ENCODE measurements around the gene ERC1. TPM values are rescaled to one million over a fixed set of nuclear protein-coding genes. Genes with fewer than 3 reads are reported as not detected.

ERC1 gene
- total RNA-seq, 1 donor from 2014 or later: 21.7 TPM

DNA sequence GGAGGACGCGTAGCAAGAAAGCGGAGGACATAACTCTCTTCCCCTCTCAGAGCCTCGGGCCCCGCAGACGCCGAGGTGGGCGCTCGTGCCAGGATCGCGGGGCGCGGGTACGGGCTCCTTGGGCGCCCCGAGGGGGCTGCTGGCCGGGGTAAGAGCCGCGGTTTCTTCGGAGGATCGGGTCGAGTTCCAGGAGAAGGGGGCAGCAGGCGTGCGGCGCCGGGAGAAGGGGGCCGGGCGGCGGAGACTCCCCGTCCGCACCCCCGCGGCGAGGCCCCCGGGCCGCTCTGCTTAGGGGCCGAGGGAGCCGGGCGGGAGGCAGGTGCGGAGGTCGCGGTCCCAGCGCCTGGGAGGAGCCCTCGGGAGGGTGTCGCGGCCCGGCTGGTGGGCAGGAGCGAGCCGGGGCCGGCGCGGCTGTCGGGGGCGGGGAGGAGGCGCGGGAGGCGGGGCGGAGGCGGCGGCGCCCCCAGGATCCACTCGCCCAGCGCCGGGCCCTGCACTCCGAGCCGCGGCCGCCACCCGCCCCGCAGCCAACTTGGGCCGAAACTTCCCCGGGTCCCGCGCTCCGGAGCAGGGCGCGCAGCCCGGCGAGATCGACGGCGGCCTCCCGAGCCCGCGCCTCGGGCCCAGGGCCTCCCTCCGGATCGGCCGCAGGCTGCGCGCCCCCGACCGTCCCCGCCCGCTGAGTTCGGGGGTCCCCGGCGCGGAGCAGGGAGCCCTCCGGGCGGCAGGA is 539.0 kb downstream of the ERC1 start:
- DNase-seq (ENCODE audit: low read depth): no peak

- no peak for DNase-seq (ENCODE audit: low read depth)
Measured at GRCh38 chr12:1530592-1531152, 539.6 kb downstream of the ERC1 start.

DNA sequence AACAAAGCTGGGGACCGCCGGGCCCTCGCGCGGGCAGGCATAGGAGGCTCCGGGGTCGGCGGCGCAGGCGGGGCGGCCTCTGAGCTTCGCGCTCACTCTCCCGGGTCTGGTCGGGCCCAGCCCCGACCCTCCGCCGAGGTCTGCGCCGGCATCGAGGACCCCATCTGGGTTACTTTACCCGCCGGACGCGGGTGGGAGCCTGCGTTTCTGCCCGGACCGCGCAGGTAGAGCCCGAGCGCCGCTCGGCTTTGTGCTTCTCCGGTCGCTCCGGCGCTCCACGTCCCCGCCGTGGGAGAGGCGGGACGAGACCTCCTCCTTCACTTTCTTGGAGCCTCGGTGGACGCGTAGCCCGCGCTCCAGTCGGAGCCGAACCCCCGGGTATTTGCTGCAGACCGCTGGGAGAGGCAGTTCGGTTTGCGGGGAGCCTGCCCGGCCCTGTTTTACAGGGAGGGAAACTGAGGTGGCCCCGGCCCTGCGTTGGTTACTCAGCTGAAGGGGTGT is 540.2 kb downstream of the ERC1 start:
- DNase-seq (ENCODE audit: low read depth): no peak

- DNase-seq (ENCODE audit: low read depth): no peak
Measured at GRCh38 chr12:1531654-1532374, 540.8 kb downstream of the ERC1 start.

DNA sequence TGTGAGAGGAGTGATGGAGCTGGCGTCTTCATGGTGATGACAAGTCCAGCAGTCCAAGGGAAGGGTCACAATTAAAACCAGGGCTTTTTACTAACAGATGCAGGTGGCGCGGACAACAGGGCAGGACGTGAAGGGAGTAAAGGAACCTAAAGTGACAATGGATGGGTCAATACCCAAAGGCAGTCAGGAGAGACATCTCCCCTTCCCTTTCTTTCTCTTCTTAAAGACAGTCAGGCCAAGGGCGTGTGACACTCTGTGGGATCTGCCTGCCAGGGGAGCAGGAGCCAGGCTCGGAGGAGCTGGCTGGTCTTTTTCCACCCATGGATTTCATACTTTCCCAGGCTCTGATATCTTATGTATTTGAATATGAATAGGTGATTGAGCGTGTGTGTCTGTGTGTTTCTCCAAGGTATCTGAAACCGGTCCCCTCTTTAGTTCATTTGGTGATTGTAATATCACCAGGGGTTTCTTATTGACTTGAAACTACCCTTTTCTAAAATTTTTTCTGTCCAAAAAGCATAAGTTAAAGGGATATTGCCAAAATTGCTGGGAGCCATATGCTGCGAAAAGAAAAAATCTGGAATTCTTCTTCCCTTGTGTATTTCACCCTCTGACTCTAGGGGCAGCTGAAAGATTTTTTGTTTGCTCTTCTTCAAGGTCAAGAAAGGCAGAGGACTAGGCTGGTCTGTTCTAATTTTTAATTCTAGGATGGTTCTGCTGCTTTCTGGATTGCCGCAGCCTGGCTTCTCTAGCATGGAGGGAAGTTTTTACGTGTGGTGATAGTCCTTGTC is 541.5 kb downstream of the ERC1 start:
- DNase-seq (ENCODE audit: low read depth): no peak

DNA sequence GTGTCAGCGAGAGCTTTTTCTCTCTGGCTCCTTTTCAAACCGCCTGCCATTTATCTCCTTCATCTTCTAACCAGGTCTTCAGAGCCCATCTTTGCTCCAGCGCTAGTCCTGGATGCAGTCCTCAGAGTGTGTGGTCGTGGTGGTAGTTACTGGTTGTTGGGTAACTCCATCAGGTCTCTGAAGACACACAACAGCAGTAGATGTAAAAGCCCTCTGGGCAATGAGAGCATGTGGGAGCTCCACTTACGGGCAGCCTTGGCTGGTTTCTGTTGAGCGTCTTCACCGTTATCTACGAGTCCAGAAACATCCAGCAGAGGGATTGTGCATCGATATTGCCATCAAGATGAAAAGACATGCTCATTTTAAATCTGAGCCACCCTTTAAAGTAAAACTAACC is 542.2 kb downstream of the ERC1 start:
- no peak for DNase-seq (ENCODE audit: low read depth)

DNA sequence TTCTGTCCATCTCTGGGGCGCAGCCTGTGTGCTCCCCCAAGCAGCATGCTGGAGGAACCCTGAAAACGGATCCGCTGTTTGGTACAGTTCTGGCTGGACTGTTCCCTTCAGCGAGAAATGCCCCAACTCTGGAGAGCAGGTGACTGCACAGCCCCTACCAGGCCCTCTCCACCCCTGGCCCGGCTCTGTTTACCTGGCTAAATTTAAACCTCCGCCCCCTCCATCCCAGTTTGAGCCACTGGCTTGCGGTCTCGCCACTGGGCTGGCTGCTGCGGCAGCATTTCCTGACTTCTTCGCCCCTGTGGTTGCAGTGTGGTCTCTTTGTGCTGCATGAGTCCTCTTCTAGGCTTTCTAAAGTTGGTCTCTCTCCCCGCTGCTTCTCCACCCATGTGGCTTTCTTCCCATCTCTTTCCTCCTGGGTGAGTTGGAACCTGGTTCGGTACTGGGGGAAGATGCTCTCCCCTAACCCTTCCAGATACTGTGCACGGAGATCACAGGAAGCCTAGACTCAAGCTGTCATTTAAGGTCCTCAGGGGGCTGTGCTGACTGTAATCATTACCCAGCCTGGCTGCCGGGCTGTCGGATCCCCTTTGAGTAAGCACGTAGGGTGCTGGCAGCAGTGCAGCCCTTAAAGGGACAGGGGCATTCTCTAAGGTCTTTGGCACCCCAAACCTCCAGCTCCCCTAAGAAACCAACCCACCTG is 542.7 kb downstream of the ERC1 start:
- peak; percentile 92 for DNase-seq (ENCODE audit: low read depth)

DNA sequence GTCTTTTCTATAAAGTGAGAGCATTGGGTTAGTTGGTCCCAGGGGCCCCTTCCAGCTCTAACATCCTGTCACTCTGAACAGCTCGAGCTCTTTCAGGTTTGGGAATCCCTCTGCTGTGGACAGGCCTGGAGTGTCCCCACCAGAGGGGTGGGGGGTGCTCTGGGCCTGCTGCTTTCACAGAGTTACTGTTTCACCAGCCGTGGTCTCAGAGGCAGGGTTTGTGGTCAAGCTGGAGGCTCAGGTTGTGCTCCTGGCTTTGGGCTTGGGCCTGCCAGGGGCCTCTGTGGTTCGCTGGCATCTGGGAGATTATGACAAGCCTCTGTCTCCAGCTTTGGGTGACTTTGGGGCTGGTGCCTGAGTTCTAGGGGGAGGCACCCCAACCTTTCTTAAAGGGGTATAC is 543.7 kb downstream of the ERC1 start:
- peak; percentile 74 for DNase-seq (ENCODE audit: low read depth)

GRCh38 chr12:1536817-1537216 is 545.8 kb downstream of the ERC1 start:
- no peak for DNase-seq (ENCODE audit: low read depth)

- no peak for DNase-seq (ENCODE audit: low read depth)
Measured at GRCh38 chr12:1539135-1539534, 548.1 kb downstream of the ERC1 start.

DNA sequence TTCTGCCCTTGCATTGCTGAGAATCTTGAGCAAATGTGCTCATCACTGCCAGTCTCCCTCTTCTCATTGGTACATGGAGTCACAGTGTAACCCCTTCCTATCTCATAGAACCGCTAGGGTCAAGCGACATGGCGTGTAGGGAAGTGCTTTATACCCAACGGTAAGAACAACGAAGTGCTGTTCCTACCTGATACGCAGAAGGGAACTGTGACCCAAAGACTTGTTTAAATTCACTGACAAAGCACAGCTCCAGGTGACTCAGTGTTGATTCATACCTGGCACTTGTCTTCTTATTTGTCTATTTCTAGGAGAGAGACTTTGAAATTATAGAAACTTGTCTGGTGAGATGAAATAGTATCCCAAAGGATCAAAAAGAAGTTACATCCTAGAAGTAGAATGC is 549.7 kb downstream of the ERC1 start:
- no peak for DNase-seq (ENCODE audit: low read depth)

DNA sequence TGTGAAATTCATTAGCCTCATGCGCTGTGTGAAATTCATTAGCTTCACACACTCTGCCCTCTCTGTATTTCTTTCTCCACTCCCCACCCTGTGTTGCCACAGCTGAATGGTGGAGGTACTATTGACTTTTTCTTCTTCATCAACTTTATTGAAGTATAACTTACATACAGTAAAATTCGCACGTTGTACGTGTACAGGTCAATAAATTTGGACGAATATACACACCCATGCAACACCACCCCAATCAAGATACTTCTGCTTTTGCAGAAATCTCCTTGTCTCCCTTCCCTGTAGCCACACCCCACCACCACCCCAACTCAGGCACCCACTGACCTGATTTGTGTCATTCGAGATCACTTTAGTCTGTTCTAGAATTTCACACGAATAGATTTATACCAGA is 551.6 kb downstream of the ERC1 start:
- no peak for DNase-seq (ENCODE audit: low read depth)

DNA sequence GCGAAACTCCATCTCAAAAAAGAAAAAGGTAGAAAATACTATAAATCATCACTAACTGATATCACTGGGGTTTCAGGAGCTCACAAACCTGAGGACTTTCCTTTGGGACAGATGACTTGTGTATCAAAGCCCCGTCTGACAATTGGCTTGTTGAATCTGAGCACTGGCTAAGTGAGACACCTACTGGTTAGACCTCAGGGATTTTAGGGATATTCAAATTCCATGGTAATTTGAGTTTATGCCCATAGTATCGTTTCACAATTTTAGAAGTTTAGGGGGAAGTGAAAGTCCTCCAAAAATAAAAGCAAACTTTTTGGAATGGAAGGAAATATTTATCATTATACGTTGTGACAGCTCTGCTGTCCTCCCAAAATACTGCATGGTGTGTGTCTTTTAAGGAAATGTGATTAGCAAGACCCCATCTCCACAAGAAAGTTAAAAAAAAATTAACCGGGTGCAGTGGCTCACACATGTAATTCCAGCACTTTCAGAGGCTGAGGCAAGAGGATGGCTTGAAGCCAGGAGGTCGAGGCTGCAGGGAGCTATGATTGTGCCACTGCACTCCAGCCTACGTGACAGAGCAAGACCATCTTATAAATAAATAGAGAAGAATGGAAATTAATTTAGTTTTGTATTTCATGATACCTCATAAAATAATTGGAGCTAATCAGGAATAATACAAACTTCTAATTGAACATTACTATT is 554.1 kb downstream of the ERC1 start:
- peak; percentile 17 for DNase-seq (ENCODE audit: low read depth)

Other genes with a start within 250 kb of the ERC1 start
- 95.2 and 104 TPM in 2 replicates for gene WNK1, start 238.6 kb upstream of the ERC1 start, total RNA-seq
- 19.0 and 19.3 TPM in 2 replicates for gene RAD52, start 41.5 kb upstream of the ERC1 start, total RNA-seq

All from myocyte (in vitro differentiated cells).